IPS DF 4.7 (cell line): ENCODE results near the gene SLC44A5.
"Not testable (repeated sequence)": the region's sequence is repeated elsewhere in the genome, so short reads cannot be mapped to it uniquely, and the experiment has no call there.

ENCODE experiments used
- DNase-seq: peaks from one replicate; pipeline ENCODE4 v3.0.0-alpha.2; 2013; ENCODE audit warnings: low spot score; ENCODE audit errors: extremely low read depth

SLC44A5 gene

GRCh38 chr1:75292013-75292412 lies 318.9 kb downstream of the SLC44A5 start:
- DNase-seq, result no peak

GRCh38 chr1:75276385-75276784 lies 334.5 kb downstream of the SLC44A5 start:
- DNase-seq, result no peak

- no peak for DNase-seq
These were observed 335.3 kb downstream of the SLC44A5 start for GRCh38 chr1:75275631-75276030.

GRCh38 chr1:75274920-75275506 lies 335.9 kb downstream of the SLC44A5 start:
- no peak for DNase-seq

GRCh38 chr1:75273110-75273509 lies 337.8 kb downstream of the SLC44A5 start:
- DNase-seq, result no peak

- peak; percentile 19 for DNase-seq
These were observed 345.1 kb downstream of the SLC44A5 start for GRCh38 chr1:75265792-75266191.

- no peak for DNase-seq
These were observed 346.8 kb downstream of the SLC44A5 start for GRCh38 chr1:75264112-75264511.

- DNase-seq, result not testable (repeated sequence)
These were observed 347.3 kb downstream of the SLC44A5 start for GRCh38 chr1:75263616-75264015.

- not testable (repeated sequence) for DNase-seq
These were observed 349.0 kb downstream of the SLC44A5 start for GRCh38 chr1:75261946-75262345.

GRCh38 chr1:75258351-75258750 lies 352.6 kb downstream of the SLC44A5 start:
- no peak for DNase-seq

- no peak for DNase-seq
These were observed 353.5 kb downstream of the SLC44A5 start for GRCh38 chr1:75257424-75257823.

GRCh38 chr1:75250114-75250513 lies 360.8 kb downstream of the SLC44A5 start:
- DNase-seq, result not testable (repeated sequence)

GRCh38 chr1:75245239-75245638 lies 365.7 kb downstream of the SLC44A5 start:
- no peak for DNase-seq

GRCh38 chr1:75243124-75243523 lies 367.8 kb downstream of the SLC44A5 start:
- no peak for DNase-seq

- DNase-seq, result no peak
These were observed 373.6 kb downstream of the SLC44A5 start for GRCh38 chr1:75237316-75237715.

GRCh38 chr1:75234562-75234961 lies 376.4 kb downstream of the SLC44A5 start:
- DNase-seq, result no peak

- no peak for DNase-seq
These were observed 377.5 kb downstream of the SLC44A5 start for GRCh38 chr1:75233302-75233929.

GRCh38 chr1:75220072-75220471 lies 390.8 kb downstream of the SLC44A5 start:
- no peak for DNase-seq

- no peak for DNase-seq
These were observed 396.9 kb downstream of the SLC44A5 start for GRCh38 chr1:75214017-75214416.

GRCh38 chr1:75211648-75212047 lies 399.3 kb downstream of the SLC44A5 start:
- DNase-seq, result no peak

GRCh38 chr1:75208862-75209261 lies 402.1 kb downstream of the SLC44A5 start:
- DNase-seq, result no peak

- peak; percentile 22 for DNase-seq
These were observed 407.3 kb downstream of the SLC44A5 start for GRCh38 chr1:75203415-75204277.
